GM18520 (cell line): ENCODE data around the gene EAF1.
"Not testable (repeated sequence)": the region's sequence is repeated elsewhere in the genome, so short reads cannot be mapped to it uniquely, and the experiment has no call there.

ENCODE experiments used
- ATAC-seq: cut with Tn5 transposase; IDR thresholded peaks from one replicate; pipeline ENCODE4 v1.9.1; 2021; ENCODE audit not compliant: unreplicated experiment

The EAF1 gene

DNA sequence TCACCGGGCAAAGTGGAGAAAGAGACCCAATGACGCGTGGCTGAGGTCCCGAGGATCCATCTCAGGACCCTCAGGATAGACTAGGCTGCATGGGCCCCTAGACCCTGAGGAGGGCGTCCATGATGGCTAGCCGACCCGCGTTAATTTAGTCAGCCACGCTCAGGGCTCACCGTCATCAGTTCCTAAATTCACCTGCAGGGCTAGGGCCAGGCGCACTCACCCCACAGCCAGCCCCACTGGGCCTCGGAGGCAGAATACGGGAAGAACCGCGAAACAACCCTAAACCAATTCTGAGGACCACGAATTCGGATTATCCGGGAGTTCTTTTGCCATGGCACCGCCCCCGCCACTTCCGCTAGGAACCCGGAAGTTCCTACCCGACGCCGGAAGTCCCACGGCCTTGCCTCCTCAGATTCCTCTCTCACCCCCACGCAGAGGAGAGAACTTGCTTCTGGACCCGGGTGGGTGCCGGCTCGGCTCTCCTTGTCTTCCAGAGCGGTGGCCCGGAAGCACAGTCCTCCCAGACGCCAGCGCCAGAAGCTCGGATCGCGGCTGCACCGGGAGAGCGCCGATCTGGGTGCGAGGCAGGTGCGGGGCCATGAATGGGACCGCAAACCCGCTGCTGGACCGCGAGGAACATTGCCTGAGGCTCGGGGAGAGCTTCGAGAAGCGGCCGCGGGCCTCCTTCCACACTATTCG, at the start of gene EAF1, which contains the start of gene METTL6:
Gene EAF1, plus strand, starts transcription at position 417 of the 699 bp plus-strand sequence. Its CDS starts 182 bp downstream, at position 599.
Gene METTL6, minus strand, starts transcription at position 363 of the 699 bp plus-strand sequence. CDS start 1,033 bp downstream, outside the sequence.
- peak; percentile 64 for ATAC-seq

- ATAC-seq = peak; percentile 80
These were observed 49.2 kb upstream of the EAF1 start for GRCh38 chr3:15377961-15378791.

- ATAC-seq = no peak
These were observed 46.2 kb upstream of the EAF1 start for GRCh38 chr3:15380980-15381890.

DNA sequence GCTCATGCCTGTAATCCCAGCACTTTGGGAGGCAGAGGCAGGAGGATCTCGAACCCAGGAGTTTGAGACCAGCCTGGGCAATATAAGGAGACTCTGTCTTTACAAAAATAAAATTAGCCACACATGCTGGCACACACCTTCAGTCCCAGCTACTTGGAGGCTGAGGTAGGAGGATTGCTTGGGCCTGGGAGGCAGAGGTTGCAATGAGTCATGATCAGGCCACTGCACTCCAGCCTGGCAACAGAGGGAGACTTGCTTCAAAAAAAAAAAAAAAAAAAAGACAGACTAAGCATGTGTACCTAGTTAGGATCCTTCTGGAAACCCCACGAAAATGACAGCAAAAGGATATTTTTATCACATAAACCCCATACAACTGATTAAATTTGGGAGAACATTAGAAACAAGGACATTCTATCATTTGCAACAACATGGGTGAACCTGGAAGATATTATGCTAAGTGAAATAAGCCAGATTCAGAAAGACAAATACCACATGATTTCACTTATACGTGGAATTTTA, 44.9 kb upstream of the EAF1 start:
- no peak for ATAC-seq

DNA sequence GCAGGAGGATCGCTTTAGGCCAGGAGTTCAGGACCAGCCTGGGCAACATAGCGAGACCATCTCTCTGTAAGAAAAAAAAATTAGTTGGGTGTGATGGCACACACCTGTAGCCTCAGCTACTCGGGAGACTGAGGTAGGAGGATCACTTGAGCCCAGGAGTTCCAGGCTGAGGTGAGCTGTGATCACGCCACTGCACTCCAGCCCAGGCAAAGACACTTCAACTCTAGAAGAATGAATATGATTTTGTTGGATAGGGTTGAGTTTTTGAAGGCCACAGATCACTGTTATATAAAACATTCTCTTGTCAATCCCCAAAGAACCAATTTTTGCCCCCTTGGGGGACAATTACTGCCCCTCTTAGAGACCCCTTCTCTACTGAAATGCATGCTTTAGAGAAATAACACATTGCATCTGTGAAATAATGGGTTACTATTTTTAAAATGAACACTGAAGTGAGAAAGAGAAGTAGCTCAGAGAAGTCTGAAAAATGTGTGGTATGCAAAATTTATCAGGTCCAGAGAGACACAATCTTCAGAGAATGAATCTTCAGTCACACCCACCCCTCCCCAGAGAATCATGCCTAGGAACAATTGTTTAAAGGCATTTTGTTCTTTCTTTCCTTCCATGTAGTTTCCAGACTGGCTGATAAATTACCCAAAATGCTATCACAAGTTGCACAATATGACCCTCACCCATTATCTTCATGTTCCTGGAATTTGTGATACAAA, 42.7 kb upstream of the EAF1 start:
- peak; percentile 84 for ATAC-seq

DNA sequence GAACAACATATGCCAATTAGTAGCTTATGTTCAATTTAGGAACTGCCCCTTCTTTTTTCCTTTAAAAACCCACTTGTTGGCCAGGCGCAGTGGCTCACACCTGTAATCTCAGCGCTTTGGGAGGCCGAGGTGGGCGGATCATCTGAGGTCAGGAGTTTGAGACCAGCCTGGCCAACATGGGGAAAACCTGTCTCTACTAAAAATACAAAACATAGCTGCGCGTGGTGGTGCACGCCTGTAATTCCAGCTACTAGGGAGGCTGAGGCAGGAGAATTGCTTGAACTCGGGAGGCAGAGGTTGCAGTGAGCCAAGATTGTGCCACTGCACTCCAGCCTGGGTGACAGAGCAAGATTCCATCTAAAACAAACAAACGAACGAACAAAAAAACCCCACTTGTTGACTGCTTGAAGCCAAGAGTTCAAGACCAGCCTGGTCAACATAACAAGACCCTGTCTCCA, 42.1 kb upstream of the EAF1 start:
- ATAC-seq = not testable (repeated sequence)

DNA sequence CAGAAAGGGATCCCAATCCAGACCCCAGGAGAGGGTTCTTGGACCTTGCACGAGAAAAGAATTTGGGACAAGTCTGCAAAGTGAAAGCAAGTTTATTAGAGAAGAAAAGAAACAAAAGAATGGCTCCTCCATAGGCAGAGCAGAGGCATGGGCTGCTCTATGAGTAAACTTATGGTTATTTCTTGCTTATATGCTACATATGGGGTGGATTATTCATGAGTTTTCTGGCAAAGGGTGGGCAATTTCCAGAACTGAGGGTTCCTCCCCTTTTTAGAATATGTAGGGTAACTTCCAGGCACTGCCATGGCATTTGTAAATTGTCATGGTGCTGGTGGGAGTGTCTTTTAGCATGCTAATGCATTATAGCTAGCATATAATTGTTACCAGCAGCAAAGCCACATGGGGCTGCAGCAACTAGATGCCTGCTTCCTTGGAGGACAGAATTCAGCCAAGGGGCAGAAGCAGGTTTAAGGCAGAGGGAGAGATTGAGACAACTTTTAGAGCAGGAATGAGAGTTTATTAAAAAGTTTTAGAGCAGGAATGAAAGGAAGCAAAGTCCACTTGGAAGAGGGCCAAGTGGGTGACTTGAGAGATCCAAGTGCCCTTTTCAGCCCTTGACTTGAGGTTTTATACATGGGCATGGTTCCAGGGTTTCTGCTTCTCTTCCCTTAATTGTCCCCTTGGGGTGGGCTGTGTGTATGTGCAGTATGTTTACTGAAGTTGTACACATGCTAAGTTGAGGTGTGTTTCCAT, 41.3 kb upstream of the EAF1 start:
- no peak for ATAC-seq

DNA sequence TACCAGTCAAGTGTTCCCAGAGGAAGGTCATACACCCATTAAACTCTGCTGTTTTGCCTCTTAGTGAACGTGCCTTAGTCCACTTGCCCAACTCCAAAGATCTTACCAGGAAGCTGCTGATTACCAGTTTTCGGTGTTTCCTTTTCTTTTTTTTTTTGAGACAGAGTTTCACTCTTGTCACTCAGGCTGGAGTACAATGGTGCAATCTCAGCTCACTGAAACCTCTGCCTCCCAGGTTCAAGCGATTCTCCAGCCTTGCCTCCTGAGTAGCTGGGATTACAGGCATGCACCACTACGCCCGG, 40.8 kb upstream of the EAF1 start:
- not testable (repeated sequence) for ATAC-seq

GRCh38 chr3:15387171-15387581, 40.2 kb upstream of the EAF1 start:
- no peak for ATAC-seq

- no peak for ATAC-seq
These were observed 39.7 kb upstream of the EAF1 start for GRCh38 chr3:15387735-15388134.

- not testable (repeated sequence) for ATAC-seq
These were observed 39.1 kb upstream of the EAF1 start for GRCh38 chr3:15388335-15388734.

DNA sequence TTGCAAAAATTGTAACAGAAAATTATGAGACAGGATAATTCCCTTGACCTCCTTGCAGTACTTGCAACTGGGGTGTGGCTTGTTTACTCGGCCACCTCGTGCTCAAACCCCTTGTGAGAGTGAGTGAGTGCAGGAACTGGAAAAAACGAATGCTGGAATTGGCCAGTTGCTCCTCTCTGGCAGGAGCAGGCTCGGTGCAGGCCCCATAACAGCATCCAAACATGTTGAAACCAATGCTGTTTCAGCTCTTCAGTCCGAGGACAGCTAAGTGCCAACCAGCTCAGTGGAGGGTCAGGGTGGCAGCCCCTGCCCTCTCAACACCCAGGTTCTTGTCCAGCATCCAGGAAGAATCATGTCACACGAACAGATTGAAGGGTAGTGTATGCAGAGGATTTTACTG, 36.9 kb upstream of the EAF1 start:
- ATAC-seq = no peak

DNA sequence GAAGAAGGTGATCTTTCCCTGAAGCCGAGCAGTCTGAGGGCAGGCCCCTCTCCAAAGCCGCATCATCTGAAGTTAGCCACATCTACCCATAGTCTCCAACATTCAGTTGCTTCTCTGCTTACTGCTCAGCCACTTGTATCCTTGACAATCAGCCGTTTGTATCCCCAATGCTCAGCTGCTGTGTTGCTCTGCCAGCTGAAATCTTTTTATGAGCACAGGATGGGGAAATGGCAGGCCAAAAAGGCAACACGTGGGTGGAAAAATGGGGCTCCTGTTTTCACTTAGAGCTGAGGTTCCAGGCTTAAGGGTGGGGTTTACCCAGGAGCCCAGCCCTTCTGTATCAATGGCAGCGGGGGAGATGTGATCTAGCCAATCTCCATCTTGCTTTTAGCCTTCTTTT, 36.4 kb upstream of the EAF1 start:
- no peak for ATAC-seq

- ATAC-seq = not testable (repeated sequence)
These were observed 34.1 kb upstream of the EAF1 start for GRCh38 chr3:15393252-15393651.

DNA sequence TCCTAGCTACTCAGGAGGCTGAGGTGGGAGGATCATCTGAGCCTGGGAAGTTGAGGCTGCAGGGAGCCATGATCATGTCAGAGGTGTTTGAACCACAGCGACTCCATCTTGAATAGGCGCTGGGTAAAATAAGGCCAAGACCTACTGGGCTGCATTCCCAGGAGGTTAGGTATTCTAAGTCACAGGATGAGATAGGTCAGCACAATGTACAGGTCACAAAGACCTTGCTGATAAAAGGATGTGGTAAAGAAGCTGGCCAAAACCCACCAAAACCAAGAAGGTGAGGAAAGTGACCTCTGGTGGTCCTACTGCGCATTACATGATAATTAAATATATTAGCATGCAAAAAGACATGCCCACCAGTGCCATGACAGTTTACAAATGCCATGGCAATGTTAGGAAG, 28.7 kb upstream of the EAF1 start:
- not testable (repeated sequence) for ATAC-seq

- ATAC-seq = no peak
These were observed 27.4 kb upstream of the EAF1 start for GRCh38 chr3:15399970-15400369.

GRCh38 chr3:15401936-15402335, 25.5 kb upstream of the EAF1 start:
- ATAC-seq = no peak

GRCh38 chr3:15403495-15403894, 23.9 kb upstream of the EAF1 start:
- no peak for ATAC-seq

DNA sequence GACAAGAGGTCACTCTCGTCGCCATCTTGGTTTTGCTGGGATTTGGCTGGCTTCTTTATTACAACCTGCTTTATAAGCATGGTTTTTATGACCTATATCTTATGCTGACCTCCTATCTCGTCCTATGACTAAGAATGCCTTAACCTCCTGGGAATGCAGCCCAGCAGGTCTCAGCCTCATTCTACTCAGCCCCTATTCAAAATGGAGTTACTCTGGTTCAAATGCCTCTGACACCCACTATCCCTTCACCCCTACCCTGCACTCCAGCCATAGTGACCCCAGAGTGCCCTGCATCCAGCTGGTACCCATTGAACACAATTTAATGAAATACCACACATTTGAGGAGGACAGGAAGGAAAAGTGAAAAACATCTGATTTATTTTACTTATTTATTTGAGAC, 23.4 kb upstream of the EAF1 start:
- ATAC-seq = no peak

DNA sequence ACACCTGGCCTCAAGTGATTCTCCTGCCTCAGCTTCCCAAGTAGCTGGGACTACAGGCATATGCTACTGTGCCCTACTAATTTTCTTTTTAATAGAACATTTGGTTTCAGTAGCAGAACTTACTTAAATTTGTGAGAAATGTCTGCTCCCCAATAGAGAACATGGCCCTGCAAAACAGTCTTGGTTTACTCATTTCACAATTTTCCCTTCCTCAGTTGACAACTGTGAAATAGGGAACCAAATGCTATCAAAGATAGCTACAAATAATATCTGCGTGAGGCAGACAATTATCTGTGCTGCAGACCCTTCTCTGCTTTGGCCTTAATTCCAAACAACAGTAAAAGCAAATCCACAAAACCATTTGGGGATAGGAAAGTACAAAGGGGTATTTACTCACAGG, 22.6 kb upstream of the EAF1 start:
- no peak for ATAC-seq
